ENCODE data around the gene JKAMP. TPM values are rescaled to one million over a fixed set of nuclear protein-coding genes. Genes with fewer than 3 reads are reported as not detected.

The JKAMP gene
- total RNA-seq, 1 donor from 2014 or later, result 28.8 TPM

DNA sequence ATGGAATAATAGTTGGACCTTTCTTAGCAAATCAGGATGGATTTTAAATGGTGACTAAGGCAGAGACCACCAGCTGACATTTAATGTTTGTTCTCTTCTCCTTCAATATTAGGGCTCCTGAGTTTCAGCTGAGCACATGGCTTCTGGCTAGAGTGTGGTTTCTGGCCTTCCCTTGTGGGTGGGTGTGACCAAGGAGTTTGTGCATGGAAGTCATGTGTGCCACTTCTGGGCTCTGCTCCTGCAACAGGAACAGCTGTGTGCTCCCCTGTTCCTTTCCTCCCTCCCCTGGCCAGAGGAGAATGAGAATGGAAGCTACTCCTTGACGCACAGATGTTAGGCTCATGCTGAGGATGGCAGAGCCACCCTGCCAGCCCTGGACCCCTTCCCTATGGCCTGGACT lies 48.1 kb downstream of the JKAMP start:
- intact Hi-C loops (cut with micrococcal nuclease), result no loop called here
- peaks cover 17% of the 10 kb centered on the region for H3K27me3 Mint-ChIP-seq
- no peaks in the 10 kb centered on the region for H3K4me1 Mint-ChIP-seq
- no peak for DNase-seq
- no peak overlapping the region for H3K27ac Mint-ChIP-seq
- H3K36me3 Mint-ChIP-seq (ENCODE audit: low read depth), result no peaks in the 10 kb centered on the region
- TF ChIP-seq, protein P1, sequence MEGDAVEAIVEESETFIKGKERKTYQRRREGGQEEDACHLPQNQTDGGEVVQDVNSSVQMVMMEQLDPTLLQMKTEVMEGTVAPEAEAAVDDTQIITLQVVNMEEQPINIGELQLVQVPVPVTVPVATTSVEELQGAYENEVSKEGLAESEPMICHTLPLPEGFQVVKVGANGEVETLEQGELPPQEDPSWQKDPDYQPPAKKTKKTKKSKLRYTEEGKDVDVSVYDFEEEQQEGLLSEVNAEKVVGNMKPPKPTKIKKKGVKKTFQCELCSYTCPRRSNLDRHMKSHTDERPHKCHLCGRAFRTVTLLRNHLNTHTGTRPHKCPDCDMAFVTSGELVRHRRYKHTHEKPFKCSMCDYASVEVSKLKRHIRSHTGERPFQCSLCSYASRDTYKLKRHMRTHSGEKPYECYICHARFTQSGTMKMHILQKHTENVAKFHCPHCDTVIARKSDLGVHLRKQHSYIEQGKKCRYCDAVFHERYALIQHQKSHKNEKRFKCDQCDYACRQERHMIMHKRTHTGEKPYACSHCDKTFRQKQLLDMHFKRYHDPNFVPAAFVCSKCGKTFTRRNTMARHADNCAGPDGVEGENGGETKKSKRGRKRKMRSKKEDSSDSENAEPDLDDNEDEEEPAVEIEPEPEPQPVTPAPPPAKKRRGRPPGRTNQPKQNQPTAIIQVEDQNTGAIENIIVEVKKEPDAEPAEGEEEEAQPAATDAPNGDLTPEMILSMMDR (IDR thresholded peaks at IDR 0.05), result no peak
- no peak for ATAC-seq (ENCODE audit: low read depth)
- H3K4me3 Mint-ChIP-seq, result no peak overlapping the region
- ChIA-PET CTCF (no interaction called here), POLR2A (no interaction called here)
- peaks cover 5% of the 10 kb centered on the region for H3K9me3 Mint-ChIP-seq

GRCh38 chr14:59534361-59534987 lies 50.2 kb downstream of the JKAMP start:
- Mint-ChIP-seq H3K27ac (no peak overlapping the region), H3K36me3 (ENCODE audit: low read depth) (no peaks in the 10 kb centered on the region), H3K4me3 (no peak overlapping the region), H3K4me1 (peaks cover 7% of the 10 kb centered on the region), H3K9me3 (no peaks in the 10 kb centered on the region), H3K27me3 (peaks cover 8% of the 10 kb centered on the region)
- POLR2A ChIA-PET, result no interaction called here
- ATAC-seq (ENCODE audit: low read depth) (no peak), DNase-seq (no peak)
- intact Hi-C loops (cut with micrococcal nuclease), result no loop called here
- TF ChIP-seq, protein P1 (IDR thresholded peaks at IDR 0.05), result no peak
- CTCF ChIA-PET, result no interaction called here

- ChIA-PET CTCF (no interaction called here), POLR2A (no interaction called here)
- no peak for ATAC-seq (ENCODE audit: low read depth)
- Mint-ChIP-seq H3K4me1 (peaks cover 7% of the 10 kb centered on the region), H3K27ac (no peak overlapping the region), H3K27me3 (peaks cover 5% of the 10 kb centered on the region), H3K36me3 (ENCODE audit: low read depth) (no peaks in the 10 kb centered on the region), H3K4me3 (no peak overlapping the region), H3K9me3 (no peaks in the 10 kb centered on the region)
- intact Hi-C loops (cut with micrococcal nuclease), result no loop called here
- TF ChIP-seq, protein P1 (IDR thresholded peaks at IDR 0.05), result no peak
- DNase-seq, result no peak
Observed at GRCh38 chr14:59537476-59537875, 53.2 kb downstream of the JKAMP start.

DNA sequence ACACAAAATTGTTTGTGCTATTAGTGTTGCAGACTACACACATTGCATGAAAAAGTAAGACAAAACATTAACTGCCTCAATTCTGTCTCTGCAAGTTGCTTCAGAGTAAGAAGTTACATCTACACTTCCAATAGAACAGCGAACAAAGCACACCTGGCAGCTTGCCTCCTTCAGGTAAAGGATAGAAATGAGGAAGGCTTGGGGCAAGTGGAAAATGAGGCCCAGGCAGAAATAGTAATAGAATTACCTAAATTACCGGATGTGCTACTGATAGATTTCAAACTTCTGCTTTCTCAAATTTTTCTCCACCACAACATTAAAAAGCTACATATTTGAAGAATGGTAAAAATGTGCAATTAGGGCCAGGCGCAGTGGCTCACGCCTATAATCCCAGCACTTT lies 54.6 kb downstream of the JKAMP start:
- Mint-ChIP-seq H3K4me3 (no peak overlapping the region), H3K9me3 (no peaks in the 10 kb centered on the region), H3K36me3 (ENCODE audit: low read depth) (no peaks in the 10 kb centered on the region), H3K27ac (no peak overlapping the region), H3K4me1 (peaks cover 7% of the 10 kb centered on the region), H3K27me3 (no peaks in the 10 kb centered on the region)
- DNase-seq (no peak), ATAC-seq (ENCODE audit: low read depth) (no peak)
- TF ChIP-seq, protein P1 (IDR thresholded peaks at IDR 0.05), result no peak
- intact Hi-C loops (cut with micrococcal nuclease), result no loop called here
- ChIA-PET CTCF (no interaction called here), POLR2A (no interaction called here)

DNA sequence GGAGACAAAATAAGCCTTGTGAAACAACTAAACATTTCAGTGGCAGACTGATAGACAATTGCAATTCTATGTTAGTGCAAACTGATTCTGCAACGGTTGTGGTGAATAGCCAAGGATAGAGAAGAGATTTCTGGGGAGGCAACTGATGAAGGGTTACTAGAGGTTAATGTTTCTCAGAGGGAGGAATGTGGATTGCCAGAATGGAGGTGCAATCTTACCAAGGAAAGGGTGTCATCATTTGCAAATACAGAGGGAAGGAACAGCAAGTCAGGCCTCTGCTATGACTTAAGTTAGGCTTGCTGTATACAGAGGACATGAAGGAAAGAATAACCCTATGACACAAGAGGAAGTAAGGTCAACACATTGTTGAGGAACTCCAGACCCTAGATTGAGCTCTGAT lies 56.5 kb downstream of the JKAMP start:
- TF ChIP-seq, protein P1 (IDR thresholded peaks at IDR 0.05), result no peak
- intact Hi-C loops (cut with micrococcal nuclease), result no loop called here
- ATAC-seq (ENCODE audit: low read depth) (no peak), DNase-seq (no peak)
- no peaks in the 10 kb centered on the region for H3K36me3 Mint-ChIP-seq (ENCODE audit: low read depth)
- no peaks in the 10 kb centered on the region for H3K9me3 Mint-ChIP-seq
- H3K27ac Mint-ChIP-seq, result no peak overlapping the region
- CTCF ChIA-PET, result no interaction called here
- H3K4me3 Mint-ChIP-seq, result no peak overlapping the region
- POLR2A ChIA-PET, result no interaction called here
- peaks cover 4% of the 10 kb centered on the region for H3K27me3 Mint-ChIP-seq
- H3K4me1 Mint-ChIP-seq, result peaks cover 7% of the 10 kb centered on the region
